NT2/D1 (cell line): ENCODE measurements around the gene FSIP1.

Experiments used
- SUZ12 ChIP-seq: IDR thresholded peaks from 2 replicates; pipeline ENCODE4 v1.6.1; 2011; ENCODE audit not compliant: insufficient read length, insufficient read depth; ENCODE audit errors: extremely low read depth
- YY1 ChIP-seq: IDR thresholded peaks from 2 replicates; pipeline ENCODE4 v1.6.1; 2011; ENCODE audit not compliant: insufficient read length, insufficient read depth
- ZNF274 ChIP-seq: IDR thresholded peaks from 2 replicates; pipeline ENCODE4 v1.6.1; 2011; ENCODE audit warnings: mild to moderate bottlenecking, low read depth, low read length

GRCh38 chr15:39631357-39631756 is 151.3 kb downstream of the FSIP1 start:
- TF ChIP-seq ZNF274 (no peak), SUZ12 (no peak), YY1 (no peak)
